Measurements from ENCODE around the gene FBL. TPM values are rescaled to one million over a fixed set of nuclear protein-coding genes. Genes with fewer than 3 reads are reported as not detected.

FBL gene
- total RNA-seq, 4 donors from 2014 or later = 184 to 226 (median 193) TPM

DNA sequence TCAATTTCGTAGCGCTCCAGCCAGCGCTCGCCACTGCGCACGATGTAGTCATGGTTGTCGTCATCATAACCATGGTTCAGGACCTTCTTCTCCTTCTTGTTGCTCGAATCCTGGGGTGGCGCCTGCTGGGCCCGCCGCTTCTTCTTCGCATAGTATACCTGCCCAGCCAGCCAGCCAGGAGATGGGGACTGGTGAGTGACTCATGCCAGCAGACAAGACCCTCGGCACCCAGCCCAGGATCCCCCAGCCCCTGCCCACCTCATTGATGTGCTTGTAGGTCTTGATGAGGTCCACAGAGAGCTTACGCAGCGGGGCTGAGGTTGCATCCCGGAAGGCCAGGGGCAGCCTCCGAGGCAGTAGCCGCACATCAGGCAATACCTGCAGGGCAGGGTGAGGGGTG, 15.8 kb downstream of the FBL start:
- 87 to 94% methylated on average over 9 to 11 of the region's 18 CpGs for WGBS, 2 donors
- no peaks in the 10 kb centered on the region for H3K9me3 ChIP-seq
- DNase-seq = no peak
- H3K36me3 ChIP-seq = peaks cover 22 to 79% (median 52%) of the 10 kb centered on the region in 3 donors
- H3K4me1 ChIP-seq = peaks cover 15 to 42% (median 15%) of the 10 kb centered on the region in 3 donors
- intact Hi-C loops (cut with DNase I) = no loop called here
- TF ChIP-seq, protein P1, sequence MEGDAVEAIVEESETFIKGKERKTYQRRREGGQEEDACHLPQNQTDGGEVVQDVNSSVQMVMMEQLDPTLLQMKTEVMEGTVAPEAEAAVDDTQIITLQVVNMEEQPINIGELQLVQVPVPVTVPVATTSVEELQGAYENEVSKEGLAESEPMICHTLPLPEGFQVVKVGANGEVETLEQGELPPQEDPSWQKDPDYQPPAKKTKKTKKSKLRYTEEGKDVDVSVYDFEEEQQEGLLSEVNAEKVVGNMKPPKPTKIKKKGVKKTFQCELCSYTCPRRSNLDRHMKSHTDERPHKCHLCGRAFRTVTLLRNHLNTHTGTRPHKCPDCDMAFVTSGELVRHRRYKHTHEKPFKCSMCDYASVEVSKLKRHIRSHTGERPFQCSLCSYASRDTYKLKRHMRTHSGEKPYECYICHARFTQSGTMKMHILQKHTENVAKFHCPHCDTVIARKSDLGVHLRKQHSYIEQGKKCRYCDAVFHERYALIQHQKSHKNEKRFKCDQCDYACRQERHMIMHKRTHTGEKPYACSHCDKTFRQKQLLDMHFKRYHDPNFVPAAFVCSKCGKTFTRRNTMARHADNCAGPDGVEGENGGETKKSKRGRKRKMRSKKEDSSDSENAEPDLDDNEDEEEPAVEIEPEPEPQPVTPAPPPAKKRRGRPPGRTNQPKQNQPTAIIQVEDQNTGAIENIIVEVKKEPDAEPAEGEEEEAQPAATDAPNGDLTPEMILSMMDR (IDR thresholded peaks at IDR 0.05) = no peak
- no peak for TF ChIP-seq POLR2A (IDR thresholded peaks at IDR 0.05)
- H3K27ac ChIP-seq = no peak overlapping the region
- no peak overlapping the region for H3K4me3 ChIP-seq
- no peaks in the 10 kb centered on the region for H3K27me3 ChIP-seq

DNA sequence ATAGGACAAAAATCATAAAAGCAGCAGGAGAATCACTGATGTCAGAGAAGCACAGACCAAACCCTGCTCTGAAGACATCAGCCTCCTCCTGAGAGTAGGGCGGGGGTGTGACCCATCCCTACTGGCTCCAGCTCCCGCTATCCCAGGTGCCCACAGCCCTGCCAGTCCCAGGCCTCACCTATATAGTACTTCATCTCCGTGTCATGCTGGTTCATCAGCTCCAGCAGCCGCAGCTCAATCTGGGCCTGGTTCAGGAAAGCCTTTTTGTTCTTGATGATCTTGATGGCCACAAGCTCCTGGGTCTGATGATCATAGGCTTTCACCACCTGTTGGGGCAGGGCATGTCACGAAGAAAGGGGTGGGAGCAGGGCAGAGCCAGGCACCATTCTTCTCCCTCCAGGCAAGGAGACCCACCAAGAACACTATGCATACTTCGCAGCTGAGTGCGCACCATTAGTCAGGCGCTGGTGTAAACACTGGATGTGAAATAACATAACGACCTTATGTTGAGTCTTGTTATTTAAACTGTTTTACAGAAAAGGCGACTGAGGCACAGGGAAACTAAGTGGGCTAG, 16.4 kb downstream of the FBL start:
- H3K27ac ChIP-seq = no peak overlapping the region
- intact Hi-C loops (cut with DNase I) = no loop called here
- 82 to 96% methylated on average over 6 to 9 of the region's 10 CpGs for WGBS, 2 donors
- H3K9me3 ChIP-seq = no peaks in the 10 kb centered on the region
- no peak overlapping the region for H3K4me3 ChIP-seq
- H3K4me1 ChIP-seq = peaks cover 15 to 48% (median 21%) of the 10 kb centered on the region in 3 donors
- TF ChIP-seq, protein P1 (IDR thresholded peaks at IDR 0.05) = no peak
- TF ChIP-seq POLR2A (IDR thresholded peaks at IDR 0.05) = no peak
- H3K27me3 ChIP-seq = no peaks in the 10 kb centered on the region
- peaks cover 22 to 79% (median 46%) of the 10 kb centered on the region in 3 donors for H3K36me3 ChIP-seq
- DNase-seq = no peak

DNA sequence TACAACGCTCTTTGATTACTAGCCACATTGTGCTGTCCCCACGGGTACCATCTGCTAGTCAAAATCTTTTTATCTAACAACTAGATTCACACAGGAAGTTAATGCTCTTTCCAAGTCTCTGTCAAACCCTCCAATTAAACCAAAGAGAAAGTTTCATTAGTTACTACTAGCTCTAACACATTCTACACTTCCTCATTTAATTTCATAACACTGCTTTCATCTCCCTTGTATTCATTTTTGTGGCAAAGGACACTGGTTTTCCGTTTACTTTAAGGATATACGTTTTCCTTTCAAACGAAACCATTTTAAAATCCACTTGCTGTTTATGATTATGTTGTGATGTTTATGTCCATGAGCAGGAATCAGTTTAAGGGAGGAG, 17.5 kb downstream of the FBL start:
- 58 to 75% methylated on average over 5 of the region's 5 CpGs for WGBS, 2 donors

DNA sequence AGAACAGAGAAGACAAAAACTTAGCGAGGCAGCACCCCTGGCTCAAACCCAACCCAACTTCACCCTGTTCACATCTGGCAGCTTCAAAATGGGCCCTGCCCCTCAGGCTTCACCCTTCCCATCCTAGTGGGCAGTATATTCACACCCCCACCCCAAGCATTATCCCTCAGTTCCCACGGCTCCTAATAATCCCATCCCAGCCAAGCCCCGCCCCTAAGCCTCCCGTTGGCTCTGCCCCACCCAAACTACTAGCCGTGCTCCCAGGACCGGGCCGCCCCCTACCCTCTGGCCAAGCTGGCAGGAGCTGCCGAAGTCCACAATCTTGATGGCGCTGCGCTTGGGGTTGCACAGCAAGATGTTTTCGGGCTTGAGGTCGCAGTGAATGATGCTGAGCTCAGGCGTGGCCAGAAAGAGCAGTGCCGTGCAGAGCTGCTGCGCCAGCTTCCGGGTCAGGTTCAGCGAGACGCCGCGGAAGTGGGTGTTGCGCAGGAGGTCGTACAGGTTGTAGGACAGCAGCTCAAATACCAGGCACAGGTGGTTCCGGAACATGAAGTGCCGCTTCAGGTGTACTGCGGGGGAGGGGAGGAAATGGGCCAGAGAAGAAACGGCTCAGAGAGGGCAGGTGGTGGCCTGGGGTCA, 18.0 kb downstream of the FBL start:
- H3K4me3 ChIP-seq = no peak overlapping the region
- no peak for DNase-seq
- H3K9me3 ChIP-seq = no peaks in the 10 kb centered on the region
- no peaks in the 10 kb centered on the region for H3K27me3 ChIP-seq
- WGBS, 2 donors = 70 to 82% methylated on average over 2 to 22 of the region's 26 CpGs
- intact Hi-C loops (cut with DNase I) = no loop called here
- H3K4me1 ChIP-seq = peaks cover 15 to 51% (median 20%) of the 10 kb centered on the region in 3 donors
- no peak overlapping the region for H3K27ac ChIP-seq
- peaks cover 22 to 73% (median 44%) of the 10 kb centered on the region in 3 donors for H3K36me3 ChIP-seq
- TF ChIP-seq, protein P1 (IDR thresholded peaks at IDR 0.05) = no peak
- no peak for TF ChIP-seq POLR2A (IDR thresholded peaks at IDR 0.05)

More for the DNA sequence above, 17.5 kb downstream of the FBL start:
- peaks cover 14 to 49% (median 21%) of the 10 kb centered on the region in 3 donors for H3K4me1 ChIP-seq
- H3K36me3 ChIP-seq = peaks cover 22 to 73% (median 44%) of the 10 kb centered on the region in 3 donors
- no peak for TF ChIP-seq POLR2A (IDR thresholded peaks at IDR 0.05)
- TF ChIP-seq, protein P1 (IDR thresholded peaks at IDR 0.05) = no peak
- H3K4me3 ChIP-seq = no peak overlapping the region
- DNase-seq = no peak
- intact Hi-C loops (cut with DNase I) = no loop called here
- no peak overlapping the region for H3K27ac ChIP-seq
- no peaks in the 10 kb centered on the region for H3K9me3 ChIP-seq
- no peaks in the 10 kb centered on the region for H3K27me3 ChIP-seq

DNA sequence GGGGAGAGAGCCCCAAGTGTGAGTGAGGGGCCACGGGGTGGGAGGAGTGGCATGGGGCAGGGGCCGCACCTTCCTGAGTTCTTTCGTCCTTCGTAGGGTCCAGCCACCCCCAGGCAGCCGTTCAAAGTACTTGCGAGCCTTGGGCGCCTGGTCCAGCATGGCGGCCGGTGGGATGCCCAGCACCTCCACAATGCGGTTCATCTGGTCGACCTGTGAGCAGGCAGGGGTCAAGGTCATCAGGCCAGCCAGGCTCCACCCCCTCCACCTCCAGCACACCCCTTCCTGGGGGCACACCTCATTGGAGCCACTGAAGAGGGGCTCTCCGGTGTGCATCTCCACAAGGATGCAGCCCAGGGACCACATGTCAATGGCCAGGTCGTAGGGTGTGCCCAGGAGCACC, 19.0 kb downstream of the FBL start:
- no peak for DNase-seq
- intact Hi-C loops (cut with DNase I) = no loop called here
- H3K27ac ChIP-seq = no peak overlapping the region
- H3K36me3 ChIP-seq = peaks cover 22 to 73% (median 44%) of the 10 kb centered on the region in 3 donors
- H3K27me3 ChIP-seq = no peaks in the 10 kb centered on the region
- H3K9me3 ChIP-seq = no peaks in the 10 kb centered on the region
- no peak overlapping the region for H3K4me3 ChIP-seq
- TF ChIP-seq POLR2A (IDR thresholded peaks at IDR 0.05) = no peak
- peaks cover 7 to 48% (median 12%) of the 10 kb centered on the region in 3 donors for H3K4me1 ChIP-seq
- 92 to 93% methylated on average over 8 to 11 of the region's 13 CpGs for WGBS, 2 donors

Measured in esophagus squamous epithelium (tissue), 5 donors.